OCI-LY3 (cell line): ENCODE data around the gene IPMK.
"Not testable (repeated sequence)": the region's sequence is repeated elsewhere in the genome, so short reads cannot be mapped to it uniquely, and the experiment has no call there.

ENCODE experiments used
- H2AFZ ChIP-seq: fragments of 200-600, 300-600 bp; shearing (Covaris generic); 2 replicates; pipeline ENCODE4 v1.6.0; 2014; ENCODE audit warnings: antibody characterized with exemption, low read depth, low read length
- H3K27ac ChIP-seq: fragments of 200-600, 300-600 bp; sonication (generic); 2 replicates; pipeline ENCODE4 v1.5.1; 2014; ENCODE audit warnings: mild to moderate bottlenecking, low read length, moderate library complexity, mixed read lengths
- H3K27me3 ChIP-seq: fragments of 200-600, 300-600 bp; sonication (generic); 2 replicates; pipeline ENCODE4 v1.6.1; 2014; ENCODE audit warnings: low read depth, low read length, mixed read lengths
- H3K36me3 ChIP-seq: fragments of 200-600, 300-600 bp; sonication (generic); replicated peaks from 2 replicates; pipeline ENCODE3; 2014; ENCODE audit warnings: low read depth, low read length, mixed read lengths
- H3K4me1 ChIP-seq: fragments of 300-600, 200-600 bp; sonication (generic); 2 replicates; pipeline ENCODE4 v1.6.1; 2014; ENCODE audit warnings: low read length, mixed read lengths
- H3K4me2 ChIP-seq: fragments of 200-600, 300-600 bp; sonication (generic); 2 replicates; pipeline ENCODE4 v1.6.1; 2014; ENCODE audit warnings: low read length, mixed read lengths
- H3K4me3 ChIP-seq: fragments of 300-600, 200-600 bp; sonication (generic); 2 replicates; pipeline ENCODE4 v1.5.1; 2014; ENCODE audit warnings: antibody characterized with exemption, mild to moderate bottlenecking, low read length, moderate library complexity
- H3K79me2 ChIP-seq: fragments of 300-600, 200-600 bp; shearing (Covaris generic); 2 replicates; pipeline ENCODE4 v1.6.1; 2014; ENCODE audit warnings: mild to moderate bottlenecking, low read length, mixed read lengths
- H3K9ac ChIP-seq: fragments of 300-600, 200-600 bp; shearing (Covaris generic); 2 replicates; pipeline ENCODE4 v1.6.0; 2014; ENCODE audit warnings: mild to moderate bottlenecking, low read length, moderate library complexity
- H3K9me3 ChIP-seq: fragments of 200-600, 300-600 bp; shearing (Covaris generic); 2 replicates; pipeline ENCODE4 v1.6.1; 2014; ENCODE audit warnings: low read length, mixed read lengths; ENCODE audit not compliant: insufficient read depth
- H4K20me1 ChIP-seq: fragments of 200-600, 300-600 bp; sonication (generic); 2 replicates; pipeline ENCODE4 v1.6.1; 2016; ENCODE audit warnings: low read length, mixed read lengths; ENCODE audit not compliant: insufficient read depth
- EZH2phosphoT487 ChIP-seq: fragments of 200-600 bp; shearing (Covaris generic); IDR thresholded peaks from 2 replicates; pipeline ENCODE4 v1.6.1; 2018; ENCODE audit warnings: antibody characterized with exemption, mixed run types, low read depth
- TF ChIP-seq, protein P1 (sequence below): fragments of 200-600, 300-600 bp; sonication (generic); IDR thresholded peaks from 2 replicates; pipeline ENCODE4 v1.5.1; 2014; ENCODE audit warnings: antibody characterized with exemption, low read length, low read depth

IPMK gene

DNA sequence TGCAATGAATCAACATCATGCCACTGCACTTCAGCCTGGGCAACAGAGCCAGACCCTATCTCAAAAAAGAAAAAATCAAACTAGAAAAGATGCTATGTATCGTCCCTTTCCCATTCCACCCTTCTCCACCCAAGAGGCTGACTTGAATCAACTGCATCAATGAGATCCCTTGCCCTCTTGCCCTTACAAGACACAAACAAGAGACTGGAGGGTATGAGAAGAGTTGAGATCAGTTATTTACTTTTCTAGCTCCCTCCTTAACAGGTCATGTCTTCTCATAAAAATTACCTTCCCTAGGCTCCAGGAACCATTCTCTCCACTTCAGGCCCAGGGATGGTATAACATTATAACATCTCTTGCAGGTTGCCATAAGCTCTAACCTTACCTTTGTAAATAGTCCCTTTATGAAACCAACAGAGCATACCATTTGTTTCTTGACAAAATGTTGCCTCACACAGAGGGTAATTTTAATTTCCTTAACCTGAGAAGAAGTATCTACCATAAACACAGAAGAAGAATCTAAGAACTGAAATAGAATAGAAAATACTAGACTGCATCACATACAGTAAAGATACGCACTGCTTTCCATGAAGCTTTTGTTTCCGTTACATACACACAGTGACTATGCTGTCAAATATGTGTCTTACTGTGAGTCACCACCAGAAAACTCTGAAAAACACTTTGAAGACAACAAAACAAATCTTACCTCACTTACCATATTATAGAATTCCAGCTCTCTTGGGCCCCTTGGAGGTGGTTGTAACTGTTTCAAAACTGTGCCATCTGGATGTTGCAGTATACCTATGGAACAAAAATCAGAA lies 30.5 kb downstream of the IPMK start:
- Histone ChIP-seq H3K79me2 (peaks cover 29% of the 10 kb centered on the region), H2AFZ (no peak overlapping the region), H3K27me3 (no peaks in the 10 kb centered on the region), H3K9me3 (no peaks in the 10 kb centered on the region), H3K4me3 (no peak overlapping the region), H3K36me3 (peaks cover 4% of the 10 kb centered on the region), H3K27ac (no peak overlapping the region), H3K4me2 (no peak overlapping the region), H4K20me1 (peaks cover 27% of the 10 kb centered on the region; the same call in 1 of the 2 replicates), H3K4me1 (no peaks in the 10 kb centered on the region), H3K9ac (no peak overlapping the region)
- TF ChIP-seq EZH2phosphoT487: no peak
- TF ChIP-seq, protein P1, sequence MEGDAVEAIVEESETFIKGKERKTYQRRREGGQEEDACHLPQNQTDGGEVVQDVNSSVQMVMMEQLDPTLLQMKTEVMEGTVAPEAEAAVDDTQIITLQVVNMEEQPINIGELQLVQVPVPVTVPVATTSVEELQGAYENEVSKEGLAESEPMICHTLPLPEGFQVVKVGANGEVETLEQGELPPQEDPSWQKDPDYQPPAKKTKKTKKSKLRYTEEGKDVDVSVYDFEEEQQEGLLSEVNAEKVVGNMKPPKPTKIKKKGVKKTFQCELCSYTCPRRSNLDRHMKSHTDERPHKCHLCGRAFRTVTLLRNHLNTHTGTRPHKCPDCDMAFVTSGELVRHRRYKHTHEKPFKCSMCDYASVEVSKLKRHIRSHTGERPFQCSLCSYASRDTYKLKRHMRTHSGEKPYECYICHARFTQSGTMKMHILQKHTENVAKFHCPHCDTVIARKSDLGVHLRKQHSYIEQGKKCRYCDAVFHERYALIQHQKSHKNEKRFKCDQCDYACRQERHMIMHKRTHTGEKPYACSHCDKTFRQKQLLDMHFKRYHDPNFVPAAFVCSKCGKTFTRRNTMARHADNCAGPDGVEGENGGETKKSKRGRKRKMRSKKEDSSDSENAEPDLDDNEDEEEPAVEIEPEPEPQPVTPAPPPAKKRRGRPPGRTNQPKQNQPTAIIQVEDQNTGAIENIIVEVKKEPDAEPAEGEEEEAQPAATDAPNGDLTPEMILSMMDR: no peak

DNA sequence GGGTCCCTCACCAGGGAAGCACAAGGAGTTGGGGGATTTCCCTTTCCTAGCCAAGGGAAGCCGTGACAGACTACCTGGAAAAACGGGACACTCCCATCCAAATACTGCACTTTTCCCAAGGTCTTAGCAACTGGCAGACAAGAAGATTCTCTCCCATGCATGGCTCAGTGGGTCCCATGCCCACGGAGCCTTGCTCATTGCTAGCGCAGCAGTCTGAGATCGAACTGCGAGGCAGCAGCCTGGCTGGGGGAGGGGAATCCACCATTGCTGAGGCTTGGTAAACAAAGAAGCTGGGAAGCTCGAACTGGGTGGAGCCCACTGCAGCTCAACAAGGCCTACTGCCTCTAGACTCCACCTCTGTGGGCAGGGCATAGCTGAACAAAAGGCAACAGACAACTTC lies 37.8 kb downstream of the IPMK start:
- H2AFZ ChIP-seq, H4K20me1 ChIP-seq, H3K9ac ChIP-seq, H3K4me3 ChIP-seq, H3K27me3 ChIP-seq, H3K27ac ChIP-seq, H3K4me1 ChIP-seq, H3K79me2 ChIP-seq, H3K36me3 ChIP-seq, H3K4me2 ChIP-seq, H3K9me3 ChIP-seq: not testable (repeated sequence)

DNA sequence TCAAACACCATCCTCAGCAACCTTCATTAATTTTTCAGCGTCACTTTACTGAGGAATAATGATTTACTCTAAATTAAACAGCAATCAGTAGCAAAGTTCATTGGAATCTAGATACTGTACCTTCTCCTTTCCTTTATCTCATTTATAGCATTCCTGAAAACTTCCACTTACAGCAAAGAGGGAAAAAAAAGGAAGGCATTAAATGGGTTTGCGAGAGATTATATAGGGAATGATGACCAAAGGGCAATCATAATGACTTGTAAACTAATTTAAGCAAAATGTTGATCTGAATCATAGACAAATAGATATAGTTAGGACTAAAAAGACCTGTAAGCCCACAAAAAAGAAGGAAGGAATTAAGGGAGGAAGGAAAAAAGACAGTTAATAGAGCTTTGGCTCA lies 42.0 kb downstream of the IPMK start:
- Histone ChIP-seq H3K4me3 (no peak overlapping the region), H3K9me3 (no peaks in the 10 kb centered on the region), H3K9ac (no peak overlapping the region), H3K27me3 (no peaks in the 10 kb centered on the region), H3K79me2 (no peaks in the 10 kb centered on the region), H3K36me3 (no peaks in the 10 kb centered on the region), H3K4me2 (no peak overlapping the region), H2AFZ (no peak overlapping the region), H3K4me1 (no peaks in the 10 kb centered on the region), H3K27ac (no peak overlapping the region), H4K20me1 (no peaks in the 10 kb centered on the region)
- TF ChIP-seq EZH2phosphoT487: no peak
- TF ChIP-seq, protein P1: no peak

DNA sequence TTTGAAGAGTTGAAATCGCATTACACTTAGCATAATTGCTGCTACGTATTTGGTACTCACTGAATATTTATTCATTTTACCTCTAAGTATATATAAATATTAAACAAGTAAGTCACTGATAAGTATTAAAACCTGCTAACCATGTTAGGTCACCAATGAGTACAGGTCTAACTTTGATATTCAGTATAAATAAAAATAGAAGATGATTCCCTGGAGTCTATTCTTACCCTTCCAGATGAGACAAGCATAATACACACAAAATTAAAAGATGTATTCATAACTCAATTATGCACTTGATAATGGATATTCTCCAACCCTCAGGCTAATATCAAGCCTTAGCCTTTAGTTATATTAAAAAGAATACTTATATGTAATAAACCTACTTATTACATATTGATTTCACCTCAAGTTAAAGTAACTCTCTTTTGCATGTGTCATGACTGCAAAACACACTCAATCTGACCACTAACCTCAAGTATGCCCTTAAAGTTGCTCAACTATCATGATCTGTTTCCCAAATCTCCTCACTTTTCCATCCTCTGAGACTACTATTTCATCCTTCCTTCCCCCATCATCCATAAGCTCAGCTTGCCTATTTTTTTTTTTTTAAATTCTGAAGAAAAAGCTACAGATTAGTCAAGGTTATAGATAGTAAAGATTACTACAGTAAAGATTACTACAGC lies 46.8 kb downstream of the IPMK start:
- no peaks in the 10 kb centered on the region for H4K20me1 ChIP-seq

More for the DNA sequence above, 46.8 kb downstream of the IPMK start:
- TF ChIP-seq EZH2phosphoT487: no peak
- TF ChIP-seq, protein P1: no peak
- no peak overlapping the region for H3K27ac ChIP-seq
- H2AFZ ChIP-seq: no peak overlapping the region
- H3K4me3 ChIP-seq: no peak overlapping the region
- H3K4me1 ChIP-seq: no peaks in the 10 kb centered on the region
- no peaks in the 10 kb centered on the region for H3K9me3 ChIP-seq
- no peak overlapping the region for H3K4me2 ChIP-seq
- no peaks in the 10 kb centered on the region for H3K79me2 ChIP-seq
- H3K9ac ChIP-seq: no peak overlapping the region
- no peaks in the 10 kb centered on the region for H3K27me3 ChIP-seq
- no peaks in the 10 kb centered on the region for H3K36me3 ChIP-seq
